Inflammatory macrophage (primary cell): ENCODE results near the gene ANKRD28.

ENCODE experiments used
- DNase-seq, 2 donors: peaks; one replicate each; pipeline ENCODE4 v3.0.0-alpha.2; 2020 to 2022

The ANKRD28 gene

DNA sequence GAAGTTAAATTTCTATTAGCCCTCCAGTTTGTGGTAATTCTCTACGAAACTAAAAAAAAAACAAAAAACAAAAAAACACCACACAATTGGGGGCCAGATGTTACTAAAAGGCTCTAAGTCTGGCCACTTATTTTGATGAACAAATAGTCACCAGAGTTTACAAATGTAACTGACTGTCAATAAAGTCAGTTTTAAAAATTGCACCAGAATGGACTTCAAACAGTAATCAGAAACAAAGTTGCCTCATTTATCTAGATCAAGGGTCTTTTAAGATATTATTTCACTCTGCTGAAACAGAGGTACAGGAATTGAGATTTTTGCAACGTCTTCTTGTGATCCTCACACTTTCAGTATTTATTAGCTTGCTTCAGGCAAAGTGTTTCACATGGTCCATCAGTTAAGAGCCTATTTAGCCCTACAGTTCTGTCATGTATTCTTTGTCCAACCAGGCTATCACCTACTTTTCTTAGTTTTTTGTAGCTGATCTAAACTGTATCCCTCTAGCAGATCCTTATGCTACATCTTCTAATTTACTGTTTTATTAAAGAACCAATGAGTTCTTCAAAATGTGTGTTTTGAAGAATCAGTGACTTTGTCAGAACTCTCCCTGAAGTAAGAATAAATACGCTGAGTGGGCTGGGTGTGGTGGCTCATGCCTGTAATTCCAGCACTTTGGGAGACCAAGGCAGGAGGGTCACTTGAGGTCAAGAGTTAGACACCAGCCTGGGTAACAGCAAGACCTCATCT, 74.7 kb downstream of the ANKRD28 start:
- no peak for DNase-seq

DNA sequence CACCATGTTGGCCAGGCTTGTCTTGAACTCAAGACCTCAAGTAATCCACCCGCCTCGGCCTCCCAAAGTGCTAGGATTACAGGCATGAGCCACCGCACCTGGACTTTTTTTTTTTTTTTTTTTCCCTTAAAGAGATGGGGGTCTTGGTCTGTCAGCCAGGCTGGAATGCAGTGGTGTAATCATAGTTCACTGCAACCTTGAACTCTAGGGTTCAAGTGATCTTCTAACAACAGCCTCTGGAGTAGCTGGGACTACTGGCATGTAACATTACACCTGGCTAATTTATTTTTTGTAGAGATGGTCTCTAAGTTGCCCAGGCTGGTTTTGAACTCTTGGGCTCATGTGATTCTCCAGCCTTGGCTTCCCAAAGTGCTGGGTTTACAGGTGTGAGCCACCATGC, 81.6 kb downstream of the ANKRD28 start:
- no peak for DNase-seq

GRCh38 chr3:15714448-15714847, 83.3 kb downstream of the ANKRD28 start:
- DNase-seq = no peak

GRCh38 chr3:15713364-15713763, 84.4 kb downstream of the ANKRD28 start:
- DNase-seq = no peak

GRCh38 chr3:15711281-15711680, 86.5 kb downstream of the ANKRD28 start:
- DNase-seq = no peak

DNA sequence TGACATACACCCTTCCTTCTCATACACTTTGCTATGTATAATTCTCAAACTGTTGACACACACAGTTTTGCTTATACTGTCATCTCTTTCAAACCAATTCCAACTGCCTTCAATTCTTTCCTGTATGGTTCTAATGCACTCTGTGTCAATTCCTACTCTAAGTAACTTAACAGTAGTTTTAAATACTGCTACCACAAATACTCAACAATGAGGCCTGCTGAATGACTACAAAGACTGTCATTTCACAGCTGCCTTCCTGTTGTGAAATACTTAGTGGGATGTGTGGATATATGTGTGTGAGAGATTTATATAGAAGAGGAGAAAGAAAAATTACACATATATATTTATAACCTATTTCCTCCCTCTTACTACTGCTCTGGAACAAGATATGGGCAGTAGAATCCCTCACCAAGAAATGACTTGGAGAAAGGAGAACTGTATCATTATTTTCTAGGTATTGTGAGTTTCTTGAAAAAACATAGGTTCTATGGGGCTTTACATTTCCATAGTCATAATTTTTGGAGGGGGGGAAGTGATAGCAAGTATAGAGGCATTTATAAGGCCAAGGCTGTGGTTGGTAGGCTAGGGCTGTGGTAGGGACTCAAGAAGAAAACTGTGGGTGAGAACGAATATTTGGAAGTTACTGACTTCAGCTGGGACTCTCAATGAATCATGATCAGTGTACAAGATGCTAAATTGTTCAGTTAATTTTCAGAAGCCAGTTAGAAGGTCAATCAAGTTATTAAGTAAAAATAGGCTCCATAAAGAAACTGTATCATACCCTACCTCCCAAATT, 88.7 kb downstream of the ANKRD28 start:
- peak; percentile 4 to 8 for DNase-seq

GRCh38 chr3:15707779-15708178, 90.0 kb downstream of the ANKRD28 start:
- no peak for DNase-seq

DNA sequence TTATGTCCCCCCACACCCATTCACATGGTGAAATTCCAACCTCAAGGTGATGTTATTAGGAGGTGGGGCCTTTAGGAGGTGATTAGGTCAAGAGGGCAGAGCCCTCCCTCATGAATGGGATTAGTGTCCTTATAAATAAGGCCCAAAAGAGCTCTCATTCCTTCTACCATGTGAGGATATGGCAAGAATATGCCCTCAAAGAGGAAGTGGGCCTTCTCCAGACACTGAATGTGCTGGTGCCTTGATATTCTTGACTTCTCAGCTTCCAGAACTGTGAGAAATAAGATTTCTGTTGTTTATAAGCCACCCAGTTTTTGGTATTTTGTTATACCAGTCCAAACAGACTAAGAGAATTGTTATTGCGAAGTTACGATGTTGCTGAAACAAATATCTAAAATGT, 94.4 kb downstream of the ANKRD28 start:
- no peak for DNase-seq

GRCh38 chr3:15694628-15695027, 103.2 kb downstream of the ANKRD28 start:
- no peak for DNase-seq

DNA sequence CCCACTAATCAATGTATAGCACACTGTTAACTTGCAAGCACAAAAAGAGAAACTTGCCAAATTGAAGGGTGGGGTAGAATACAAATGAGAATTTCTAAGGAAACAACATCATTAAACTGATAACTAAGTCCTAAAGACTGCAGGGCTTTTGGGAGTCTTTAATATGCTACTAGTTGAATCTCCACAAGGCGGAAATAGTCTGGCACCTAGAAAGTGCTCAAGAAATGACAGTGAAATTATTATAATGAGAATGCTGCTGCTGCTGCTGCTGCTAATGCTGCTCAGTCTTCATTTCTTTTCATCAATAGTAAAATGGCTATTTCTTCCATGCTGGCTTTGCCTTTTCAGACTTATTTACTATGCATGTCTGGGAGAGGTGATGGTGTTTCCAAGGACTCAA, 104.4 kb downstream of the ANKRD28 start:
- no peak for DNase-seq

- no peak for DNase-seq
Observed at GRCh38 chr3:15690748-15691147, 107.0 kb downstream of the ANKRD28 start.

DNA sequence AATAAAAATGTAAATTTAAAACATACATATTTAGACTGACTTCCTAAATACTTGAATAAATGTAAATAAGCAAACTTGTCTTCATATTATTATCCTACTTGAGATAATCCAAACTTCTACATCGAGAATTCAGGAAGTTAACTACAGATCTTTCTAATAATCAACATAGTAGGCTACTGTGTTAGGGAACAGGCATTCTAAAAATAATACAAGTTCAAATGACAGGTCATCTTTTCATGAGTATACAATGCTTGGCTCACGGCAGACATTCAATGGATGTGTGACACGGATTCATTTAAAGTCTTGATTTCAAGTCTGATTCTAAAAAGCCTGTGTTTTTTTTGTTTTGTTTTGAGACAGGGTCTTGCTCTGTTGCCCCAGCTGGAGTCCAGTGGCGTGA, 107.5 kb downstream of the ANKRD28 start:
- DNase-seq = no peak

- peak in 1 of 2 donors; percentile 41 for DNase-seq
Observed at GRCh38 chr3:15685927-15686326, 111.9 kb downstream of the ANKRD28 start.

- peak in 1 of 2 donors; percentile 22 for DNase-seq
Observed at GRCh38 chr3:15683253-15683652, 114.5 kb downstream of the ANKRD28 start.

DNA sequence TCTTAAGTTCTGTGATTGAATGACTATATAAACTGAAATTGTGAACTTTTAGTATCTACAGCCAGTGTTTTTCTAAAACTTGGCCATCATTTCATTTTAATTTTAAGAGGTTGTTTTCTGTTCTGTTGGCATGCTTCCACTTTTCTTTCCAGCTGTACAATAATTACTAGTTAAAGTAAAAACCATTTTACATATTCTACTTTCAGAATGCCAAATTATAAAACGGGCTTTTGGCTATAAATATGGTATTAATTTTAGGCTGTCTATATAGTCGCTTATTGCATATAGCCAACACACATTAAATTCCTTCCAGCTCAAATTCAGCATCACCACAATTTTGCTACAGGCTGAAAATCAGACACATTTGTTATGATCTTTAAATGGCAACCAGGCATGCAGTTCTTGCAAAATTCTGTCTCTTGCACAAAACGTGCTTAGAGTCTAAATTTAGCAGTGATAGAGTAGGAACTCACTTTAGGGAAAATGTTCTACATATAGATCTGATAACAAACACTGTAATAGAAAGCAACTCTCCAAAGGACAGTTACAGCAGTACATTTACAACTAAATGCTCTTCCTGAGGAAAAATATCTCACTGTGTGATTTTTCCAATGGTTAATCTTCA, 115.1 kb downstream of the ANKRD28 start:
- DNase-seq = peak; percentile 61 to 75

GRCh38 chr3:15681668-15682067, 116.1 kb downstream of the ANKRD28 start:
- DNase-seq = peak; percentile 35 to 51

- no peak for DNase-seq
Observed at GRCh38 chr3:15679306-15679705, 118.5 kb downstream of the ANKRD28 start.

DNA sequence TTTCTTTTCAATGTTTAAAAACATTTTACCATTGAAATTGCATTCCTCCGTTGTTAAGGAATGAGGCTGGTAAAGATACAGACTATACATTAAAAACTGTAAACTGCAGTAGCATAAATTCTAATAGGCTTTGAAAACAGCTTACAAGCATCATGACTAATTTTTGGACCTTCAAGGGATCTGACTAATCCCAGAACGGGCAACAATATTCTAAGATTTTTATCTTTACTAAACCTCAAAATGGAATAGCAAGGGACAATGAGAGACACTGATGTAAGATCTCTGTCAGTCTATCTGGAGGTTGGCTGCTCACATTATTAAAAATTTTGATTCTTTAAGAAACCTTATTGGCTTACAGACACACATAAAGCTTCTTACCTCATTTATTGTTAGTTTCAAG, 121.5 kb downstream of the ANKRD28 start:
- DNase-seq = no peak

DNA sequence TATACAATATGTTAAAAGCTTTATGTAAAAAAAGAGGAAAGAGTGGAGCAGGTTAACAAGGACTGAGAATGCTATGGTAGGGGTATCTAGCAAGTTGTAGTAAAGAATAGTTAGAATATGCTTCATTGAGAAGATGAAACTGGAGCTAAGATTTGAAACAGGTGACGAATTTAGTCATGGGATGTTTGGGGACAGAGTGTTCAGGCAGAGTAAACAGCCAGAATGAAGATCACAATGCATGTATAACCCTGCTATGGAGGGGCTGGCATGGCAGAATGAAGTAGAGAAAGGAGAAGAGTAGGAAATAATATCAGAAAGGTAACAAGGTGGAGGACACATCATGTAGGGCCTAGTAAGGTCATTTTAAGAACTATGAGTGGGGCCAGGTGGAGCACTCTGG, 124.2 kb downstream of the ANKRD28 start:
- no peak for DNase-seq

DNA sequence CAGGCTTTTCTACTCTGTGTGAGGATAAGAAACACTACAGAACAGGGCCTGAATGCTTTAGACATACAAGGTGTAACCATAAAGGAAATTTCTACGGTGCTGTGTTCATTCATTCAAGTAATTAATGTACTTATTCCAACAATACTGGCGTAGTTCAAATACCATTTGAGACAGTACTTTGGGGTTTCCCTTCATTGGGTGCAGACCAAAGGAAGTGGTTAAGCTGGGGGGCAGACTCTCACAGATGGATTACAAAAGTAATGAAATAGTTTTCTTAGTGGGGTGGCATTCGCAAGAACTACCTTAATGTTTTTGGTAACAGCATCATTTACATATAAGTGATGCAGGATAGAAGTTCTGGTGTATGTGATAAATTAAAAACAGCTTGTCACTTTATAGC, 130.3 kb downstream of the ANKRD28 start:
- no peak for DNase-seq

- DNase-seq = no peak
Observed at GRCh38 chr3:15666277-15666676, 131.5 kb downstream of the ANKRD28 start.

- DNase-seq = no peak
Observed at GRCh38 chr3:15665510-15666150, 132.1 kb downstream of the ANKRD28 start.

DNA sequence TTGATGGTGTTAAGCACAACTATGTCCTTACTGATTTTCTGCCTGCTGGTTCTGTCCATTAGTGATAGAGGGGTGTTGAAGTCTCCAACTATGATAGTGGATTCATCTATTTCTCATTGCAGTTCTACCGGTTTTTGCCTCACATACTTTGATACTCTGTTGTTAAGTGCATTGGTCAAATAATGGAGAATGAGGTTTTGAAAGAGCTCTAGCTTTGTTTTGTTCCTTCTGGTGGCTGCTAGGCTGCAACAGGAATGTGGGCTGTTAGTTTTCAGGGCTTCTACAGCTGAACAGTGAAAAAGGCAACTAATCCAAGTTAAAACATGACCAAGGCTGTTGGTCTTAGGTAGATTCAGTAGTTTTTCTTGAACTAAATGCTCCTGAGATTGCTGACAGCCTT, 133.6 kb downstream of the ANKRD28 start:
- no peak for DNase-seq
